Measurements from ENCODE around the gene CCDC157.

DNA sequence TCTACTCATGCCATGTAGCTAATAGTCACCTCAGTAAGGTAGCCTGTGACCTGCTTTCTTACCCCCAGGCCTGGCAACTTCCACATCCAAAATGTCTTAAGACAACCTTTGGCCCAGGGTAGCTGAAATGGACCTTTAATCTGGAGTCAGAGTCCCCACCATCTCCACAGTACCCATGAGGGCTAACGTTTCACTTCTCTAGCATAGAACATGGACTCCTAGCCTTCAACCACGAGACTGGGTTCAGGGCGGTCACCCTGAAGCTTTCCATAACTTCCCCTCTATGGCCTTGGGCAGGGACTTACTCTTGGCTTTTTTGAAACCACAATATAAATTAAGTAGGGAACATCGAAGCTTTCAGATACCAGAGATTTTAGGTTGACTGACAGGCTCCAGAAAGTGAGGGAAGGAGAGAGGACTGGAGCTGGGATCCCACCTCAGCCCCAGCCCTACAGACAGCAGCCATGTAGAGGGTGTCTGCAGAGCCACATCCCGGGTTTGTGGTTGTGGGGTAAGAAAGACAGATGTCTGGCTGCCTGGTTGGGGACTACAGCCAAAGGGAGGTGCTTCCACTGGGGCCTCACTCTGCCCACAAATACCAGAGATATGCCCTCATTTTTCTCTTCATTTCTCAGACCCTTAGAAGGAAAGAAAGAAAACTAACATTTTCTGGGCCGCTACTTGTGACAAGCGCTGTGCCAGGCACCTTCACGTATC, 32.6 kb upstream of the CCDC157 start:
- TF ChIP-seq EZH2 (IDR thresholded peaks at IDR 0.05; ENCODE audit: borderline replicate concordance, insufficient read depth, low read depth, low read length, poor library complexity, severe bottlenecking), result no peak
- TF ChIP-seq CTCF (IDR thresholded peaks at IDR 0.05), result no peak

Data from B cell (primary cell).